Kidney (tissue), 14 donors: Measurements from ENCODE around the gene HIRA. TPM values are rescaled to one million over a fixed set of nuclear protein-coding genes. Genes with fewer than 3 reads are reported as not detected.

ENCODE experiments used
- DNase-seq, 5 donors: peaks; one replicate each; pipeline ENCODE4 v3.0.0-alpha.2; 2013 to 2020
- FAIRE-seq: peaks from 2 replicates; lab custom pipeline; 2012; peaks lifted over from hg19 to GRCh38; lab: Jason Lieb, UNC
- H3K27ac ChIP-seq, 2 donors: one replicate each; pipeline ENCODE4 v1.7.0; 2013; ENCODE audit warnings: low read depth in 2 of 2, low read length in 2 of 2, inconsistent platforms in 1 of 2
- H3K27me3 ChIP-seq: one replicate; pipeline ENCODE4 v1.7.1; 2013; ENCODE audit warnings: low read length, inconsistent platforms; ENCODE audit not compliant: control insufficient read depth, insufficient read depth
- H3K36me3 ChIP-seq, 3 donors: one replicate each; pipeline versions ENCODE4 v1.7.0 to v1.7.1; 2013; ENCODE audit warnings: low read length in 3 of 3, control low read depth in 1 of 3, inconsistent platforms in 1 of 3; ENCODE audit not compliant: insufficient read depth in 3 of 3, control insufficient read depth in 2 of 3
- H3K4me1 ChIP-seq, 3 donors: one replicate each; pipeline versions ENCODE4 v1.7.0 to v1.7.1; 2013; ENCODE audit warnings: low read length in 3 of 3, inconsistent platforms in 1 of 3, low read depth in 1 of 3; ENCODE audit not compliant: control insufficient read depth in 2 of 3, insufficient read depth in 2 of 3
- H3K4me3 ChIP-seq, 3 donors: one replicate each; pipeline versions ENCODE4 v1.7.0 to v1.8.1; 2013; ENCODE audit warnings: low read length in 3 of 3, control low read depth in 1 of 3, inconsistent platforms in 1 of 3
- H3K9ac ChIP-seq, 3 donors: one replicate each; pipeline versions ENCODE4 v1.7.0 to v1.7.1; 2013; ENCODE audit warnings: low read length in 3 of 3, control low read depth in 1 of 3, inconsistent platforms in 1 of 3
- H3K9me3 ChIP-seq, 3 donors: one replicate each; pipeline versions ENCODE4 v1.7.0 to v1.7.1; 2013; ENCODE audit warnings: low read length in 3 of 3, control low read depth in 1 of 3, inconsistent platforms in 1 of 3; ENCODE audit not compliant: control insufficient read depth in 2 of 3, insufficient read depth in 1 of 3
- CTCF ChIP-seq: IDR thresholded peaks from 3 replicates; pipeline ENCODE4 v1.5.1; 2012; ENCODE audit warnings: mild to moderate bottlenecking, moderate library complexity, borderline replicate concordance; ENCODE audit not compliant: insufficient read depth; ENCODE audit errors: extremely low read depth
- intact Hi-C: fragments of 100-400 bp; cut with DNase I; formaldehyde crosslinking; loops from one replicate; pipeline ENCODE4 v1.11.1; 2022
- polyA plus RNA-seq: library from polyadenylated mRNA; stranded (reverse); fragments of 350-450 nt; fragmentation: Illumina TruSeq; extraction: RNeasy Lipid Tissue Mini Kit (QIAGEN cat#74804); gene quantifications from one replicate; pipeline ENCODE4 v1.2.3, GENCODE V29; 2014; ENCODE audit warnings: low read depth, low replicate concordance; ENCODE audit not compliant: insufficient read depth
- total RNA-seq: library from RNA; stranded (reverse); fragmentation: NEBNext Ultra II Directional; extraction: Animal tissue kit (Norgen Biotek cat#: 25700); gene quantifications from one replicate; pipeline ENCODE4 v1.2.1, GENCODE V29; 2021
- donor health status: control.
- donor health status: control.
- donor health status: control.
- donor health status: control.
- donor health status: control.
- donor health status: DM: yes; HTN: yes; CAD: no.
- donor health status: Normal renal cell carcinoma (clear cell type).

Gene HIRA
- total and polyA plus RNA-seq, 2 donors from 2014 or later, result 18.5 to 26.8 TPM

GRCh38 chr22:19376247-19376646 lies 55.3 kb downstream of the HIRA start:
- Histone ChIP-seq H3K27me3 (no peaks in the 10 kb centered on the region), H3K9me3 (no peaks in the 10 kb centered on the region), H3K36me3 (peaks cover 4 to 54% (median 43%) of the 10 kb centered on the region in 3 donors), H3K27ac (no peak overlapping the region), H3K9ac (no peak overlapping the region), H3K4me3 (no peak overlapping the region), H3K4me1 (no peaks in the 10 kb centered on the region)
- no peak for FAIRE-seq
- TF ChIP-seq CTCF, result no peak
- intact Hi-C loops, result no loop called here
- no peak for DNase-seq

- Histone ChIP-seq H3K9me3 (no peaks in the 10 kb centered on the region), H3K27ac (no peak overlapping the region), H3K4me1 (no peaks in the 10 kb centered on the region), H3K9ac (no peak overlapping the region), H3K4me3 (no peak overlapping the region), H3K27me3 (no peaks in the 10 kb centered on the region), H3K36me3 (peaks cover 4 to 60% (median 43%) of the 10 kb centered on the region in 3 donors)
- FAIRE-seq, result no peak
- no peak for TF ChIP-seq CTCF
- intact Hi-C loops, result no loop called here
- DNase-seq, result no peak
These were observed 56.1 kb downstream of the HIRA start for GRCh38 chr22:19375435-19375834.

- no peak for FAIRE-seq
- intact Hi-C loops, result no loop called here
- no peaks in the 10 kb centered on the region for H3K4me1 ChIP-seq
These were observed 57.1 kb downstream of the HIRA start for GRCh38 chr22:19374410-19374809.

More at GRCh38 chr22:19374410-19374809, 57.1 kb downstream of the HIRA start:
- H3K27me3 ChIP-seq, result no peaks in the 10 kb centered on the region
- H3K27ac ChIP-seq, result no peak overlapping the region
- H3K36me3 ChIP-seq, result peaks cover 4 to 63% (median 45%) of the 10 kb centered on the region in 3 donors
- H3K9ac ChIP-seq, result no peak overlapping the region
- no peak for DNase-seq
- no peaks in the 10 kb centered on the region for H3K9me3 ChIP-seq
- no peak for TF ChIP-seq CTCF
- no peak overlapping the region for H3K4me3 ChIP-seq
